ENCODE measurements around the gene TRMO.

- TF ChIP-seq CTCF (IDR thresholded peaks at IDR 0.05; ENCODE audit: insufficient read depth, low read length), result no peak
- TF ChIP-seq REST (IDR thresholded peaks at IDR 0.05; ENCODE audit: insufficient replicate concordance, low read depth), result no peak
Measured at GRCh38 chr9:97903177-97903576, 19.1 kb downstream of the TRMO start.
